Measurements from ENCODE around the gene GM2A.
"Not testable (repeated sequence)": the region's sequence is repeated elsewhere in the genome, so short reads cannot be mapped to it uniquely, and the experiment has no call there.

The GM2A gene

DNA sequence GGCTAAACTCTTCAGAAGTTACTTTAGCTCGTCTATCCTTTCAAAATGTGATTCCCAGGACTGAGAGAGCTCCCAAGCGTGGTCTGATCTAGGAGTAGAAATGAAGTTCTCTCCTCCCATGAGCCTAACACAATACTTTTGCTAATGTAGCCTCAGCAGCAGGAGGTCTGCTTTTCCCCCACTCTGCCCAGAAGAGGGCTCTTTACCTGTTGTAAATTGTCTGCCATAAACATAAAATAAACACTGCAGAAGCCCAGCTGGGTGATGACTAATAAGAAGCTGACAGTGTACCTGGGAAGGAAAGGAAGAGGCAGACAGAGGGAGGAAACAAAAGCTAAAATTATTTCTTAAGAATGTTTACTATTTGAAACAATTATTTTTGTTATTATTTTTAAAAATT is 35.2 kb downstream of the GM2A start:
- DNase-seq (ENCODE audit: low spot score), result no peak

DNA sequence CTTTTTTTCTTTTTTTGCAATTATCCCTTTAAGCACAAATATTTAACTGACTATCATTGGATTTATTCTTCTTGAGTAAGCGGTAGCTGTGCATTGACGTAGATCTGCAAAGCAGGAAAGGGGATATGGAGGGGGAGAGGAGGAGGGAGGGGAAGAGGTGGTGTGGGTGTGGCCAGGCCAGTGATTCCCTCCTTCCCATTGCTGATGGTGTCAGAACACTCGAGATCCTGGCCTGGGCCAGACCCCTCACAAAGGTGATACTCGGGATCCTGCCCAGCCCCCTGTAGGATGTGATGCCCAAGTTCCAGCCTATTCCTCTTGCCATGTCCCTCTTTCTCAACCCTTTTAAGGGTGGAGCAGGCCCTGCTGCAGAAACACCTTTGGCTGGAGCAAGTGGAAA is 40.6 kb downstream of the GM2A start:
- no peak for DNase-seq (ENCODE audit: low spot score)

DNA sequence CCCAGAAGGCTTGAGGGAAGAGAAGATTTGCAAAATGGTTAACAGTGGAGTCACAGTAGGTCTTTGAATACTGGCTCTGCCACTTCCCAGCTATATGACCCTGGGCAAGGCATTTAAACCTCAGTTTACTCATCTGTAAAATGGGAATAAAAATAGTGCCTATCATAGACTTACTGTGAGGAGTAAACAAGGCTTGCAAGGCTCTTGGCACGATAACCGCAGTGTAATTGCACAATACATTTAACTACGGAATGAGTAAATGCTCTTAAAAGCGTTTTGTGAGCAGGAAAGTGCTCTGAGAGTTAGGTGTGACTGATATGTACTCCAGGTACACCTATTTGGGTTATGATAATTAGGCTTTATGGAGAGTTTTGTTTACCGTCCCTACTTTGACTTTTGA is 42.2 kb downstream of the GM2A start:
- DNase-seq (ENCODE audit: low spot score), result no peak

DNA sequence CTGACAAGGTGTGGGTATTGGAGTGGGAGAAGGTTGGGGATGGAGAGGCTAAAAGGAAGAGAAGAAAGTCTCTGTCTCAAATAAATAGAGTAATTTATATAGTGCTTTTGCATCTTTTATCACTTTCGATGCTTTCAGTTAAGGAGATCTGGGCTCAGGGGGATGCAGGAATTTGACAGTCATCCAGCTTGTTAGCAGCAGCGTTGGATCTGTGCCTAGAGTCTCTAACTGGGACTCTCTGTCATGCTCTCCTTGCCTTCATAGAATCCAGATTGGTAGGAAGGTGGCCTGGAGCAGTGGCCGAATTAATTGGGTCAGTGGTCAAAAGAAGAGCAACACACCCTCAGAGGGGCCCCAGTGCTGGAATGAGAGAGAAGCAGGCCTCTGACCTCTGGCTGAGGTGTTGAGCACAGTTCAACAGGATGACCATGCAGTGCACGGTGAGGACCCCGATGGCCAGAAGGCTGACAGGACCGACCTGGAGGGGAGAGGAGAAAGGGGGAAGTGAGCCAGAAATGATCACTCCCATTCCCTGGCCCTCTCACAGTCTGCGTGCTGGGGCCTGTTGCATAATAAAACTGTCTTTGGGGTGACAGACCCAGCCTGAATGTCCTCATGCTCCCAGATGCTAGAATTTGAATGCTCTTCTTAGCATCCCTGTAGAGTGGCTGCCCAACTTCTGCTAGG is 42.9 kb downstream of the GM2A start:
- DNase-seq (ENCODE audit: low spot score), result no peak

DNA sequence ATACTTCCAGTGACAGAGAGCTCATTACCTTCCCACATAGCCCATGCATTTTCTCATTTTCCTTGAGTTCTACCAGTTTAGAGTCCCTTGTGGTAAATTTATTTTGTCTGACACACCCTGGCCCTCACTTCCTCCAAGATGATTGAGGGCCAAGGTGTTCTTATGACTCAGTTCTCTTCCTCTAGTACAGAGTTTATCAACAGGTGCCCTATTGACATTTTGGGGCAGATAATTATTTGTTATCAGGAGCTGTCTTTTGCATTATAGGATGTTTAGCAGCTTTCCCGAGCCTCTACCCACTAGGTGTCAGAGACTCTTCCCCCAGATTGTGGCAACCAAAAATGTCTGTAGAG is 43.5 kb downstream of the GM2A start:
- no peak for DNase-seq (ENCODE audit: low spot score)

DNA sequence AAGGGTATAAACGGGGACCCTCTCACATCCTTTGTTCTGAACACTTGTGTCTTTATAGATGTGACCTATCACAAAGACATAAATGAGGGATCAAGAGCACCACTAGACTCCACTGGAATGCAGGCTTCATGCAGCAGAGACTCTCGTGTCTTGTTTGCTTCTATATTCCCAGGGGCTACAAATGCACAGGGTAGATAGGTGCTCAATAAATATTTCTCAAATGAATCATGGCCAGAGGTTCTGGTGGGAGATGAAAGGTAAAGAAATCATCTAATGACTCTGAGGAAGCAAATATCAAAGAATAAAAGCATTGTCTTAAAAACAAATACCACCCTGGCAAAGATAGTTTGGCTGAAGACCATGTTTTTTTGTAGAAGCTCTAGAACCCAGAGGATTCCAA is 44.0 kb downstream of the GM2A start:
- no peak for DNase-seq (ENCODE audit: low spot score)

DNA sequence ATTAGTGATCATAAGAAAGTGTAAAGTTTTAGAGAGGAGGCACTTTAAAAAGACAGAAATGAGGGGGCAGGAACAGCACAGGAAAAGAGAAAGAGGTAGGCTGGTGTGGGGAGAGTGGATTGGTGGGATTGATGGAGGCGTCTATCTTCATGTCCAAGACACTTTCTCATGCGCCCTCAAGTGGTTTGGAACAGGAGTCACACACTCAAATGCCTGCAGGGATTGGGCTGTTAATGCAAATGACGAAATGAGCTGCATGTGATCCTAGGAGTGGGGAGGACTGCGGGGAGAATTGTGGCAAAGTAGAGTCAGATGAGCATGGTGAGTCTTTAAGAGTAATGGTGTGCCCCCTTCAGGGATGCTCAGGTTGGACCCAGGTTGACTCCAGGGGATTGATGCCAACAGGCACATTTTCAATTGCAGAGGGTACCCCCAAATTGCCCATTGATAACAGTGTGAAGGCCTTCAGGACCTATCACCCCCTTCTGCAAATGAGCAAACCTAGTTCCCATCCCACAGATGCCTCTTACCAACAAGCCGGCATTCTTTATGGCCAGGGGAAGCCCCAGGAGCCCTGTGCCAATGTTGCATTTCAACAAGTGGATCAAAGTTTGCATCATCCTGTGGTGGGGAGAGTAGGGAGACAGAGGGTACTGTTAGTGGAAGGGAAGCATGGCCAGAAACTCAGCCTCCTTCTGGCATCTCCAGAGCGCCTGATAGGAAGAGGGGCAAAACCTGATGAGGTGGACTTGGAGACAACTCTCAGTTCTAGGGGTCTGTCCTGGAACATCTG is 45.3 kb downstream of the GM2A start:
- DNase-seq (ENCODE audit: low spot score), result peak; percentile 45

DNA sequence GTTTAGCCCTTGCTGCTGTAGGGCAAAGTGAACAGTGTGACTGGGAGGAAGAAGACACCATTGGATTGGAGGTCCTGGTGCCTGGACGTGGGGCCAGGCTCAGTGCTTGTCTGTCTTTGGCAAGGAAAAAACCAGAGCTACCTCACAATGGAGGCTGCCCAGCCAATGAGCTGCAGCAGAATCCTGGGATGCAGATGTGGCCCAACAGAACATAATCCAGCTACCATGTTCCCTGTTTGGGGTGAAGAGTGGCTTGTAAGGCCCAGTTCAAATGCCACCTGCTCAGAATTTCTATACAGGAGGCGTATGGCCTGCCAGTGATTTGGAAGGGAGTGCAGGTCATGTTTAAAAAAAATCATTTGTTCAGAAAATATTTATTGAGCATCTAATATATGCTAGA is 50.7 kb downstream of the GM2A start, which contains the start of gene SLC36A3:
Gene SLC36A3, minus strand, starts transcription at position 101 of the 400 bp plus-strand sequence. CDS start 412 bp downstream, outside the sequence.
- no peak for DNase-seq (ENCODE audit: low spot score)

DNA sequence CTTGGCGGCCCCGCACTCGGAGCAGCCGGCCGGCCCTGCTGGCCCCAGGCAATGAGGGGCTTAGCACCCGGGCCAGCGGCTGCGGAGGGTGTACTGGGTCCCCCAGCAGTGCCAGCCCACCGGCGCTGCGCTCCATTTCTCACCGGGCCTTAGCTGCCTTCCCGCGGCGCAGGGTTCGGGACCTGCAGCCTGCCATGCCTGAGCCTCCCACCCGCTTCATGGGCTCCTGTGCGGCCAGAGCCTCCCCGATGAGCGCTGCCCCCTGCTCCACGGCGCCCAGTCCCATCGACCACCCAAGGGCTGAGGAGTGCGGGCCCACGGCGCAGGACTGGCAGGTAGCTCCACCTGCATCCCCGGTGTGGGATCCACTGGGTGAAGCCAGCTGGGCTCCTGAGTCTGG is 56.3 kb downstream of the GM2A start:
- not testable (repeated sequence) for DNase-seq (ENCODE audit: low spot score)

DNA sequence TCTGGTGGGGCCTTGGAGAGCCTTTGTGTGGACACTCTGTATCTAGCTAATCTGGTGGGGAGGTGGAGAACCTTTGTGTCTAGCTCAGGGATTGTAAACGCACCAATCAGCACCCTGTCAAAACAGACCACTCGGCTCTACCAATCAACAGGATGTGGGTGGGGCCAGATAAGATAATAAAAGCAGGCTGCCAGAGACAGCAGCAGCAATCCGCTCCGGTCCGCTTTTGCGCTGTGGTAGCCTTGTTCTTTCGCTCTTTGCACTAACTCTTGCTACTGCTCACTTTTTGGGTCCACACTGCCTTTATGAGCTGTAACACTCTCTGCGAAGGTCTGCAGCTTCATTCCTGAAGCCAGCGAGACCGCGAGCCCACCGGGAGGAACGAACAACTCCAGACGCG is 56.8 kb downstream of the GM2A start:
- not testable (repeated sequence) for DNase-seq (ENCODE audit: low spot score)

DNA sequence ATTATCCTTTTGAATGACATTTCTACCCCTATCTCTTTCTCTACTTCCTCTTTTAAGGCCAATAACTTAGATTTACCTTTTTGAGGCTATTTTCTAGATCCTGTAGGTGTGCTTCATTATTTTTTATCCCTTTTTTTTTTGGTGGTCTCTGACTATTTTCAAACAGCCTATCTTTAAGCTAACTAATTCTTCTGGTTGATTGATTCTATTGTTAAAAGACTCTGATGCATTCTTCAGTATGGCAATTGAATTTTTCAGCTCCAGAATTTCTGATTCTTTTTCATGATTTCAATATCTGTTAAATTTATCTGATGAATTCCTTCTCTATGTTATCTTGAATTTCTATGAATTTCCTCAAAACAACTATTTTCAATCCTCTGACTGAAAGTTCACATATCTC is 57.9 kb downstream of the GM2A start:
- no peak for DNase-seq (ENCODE audit: low spot score)

DNA sequence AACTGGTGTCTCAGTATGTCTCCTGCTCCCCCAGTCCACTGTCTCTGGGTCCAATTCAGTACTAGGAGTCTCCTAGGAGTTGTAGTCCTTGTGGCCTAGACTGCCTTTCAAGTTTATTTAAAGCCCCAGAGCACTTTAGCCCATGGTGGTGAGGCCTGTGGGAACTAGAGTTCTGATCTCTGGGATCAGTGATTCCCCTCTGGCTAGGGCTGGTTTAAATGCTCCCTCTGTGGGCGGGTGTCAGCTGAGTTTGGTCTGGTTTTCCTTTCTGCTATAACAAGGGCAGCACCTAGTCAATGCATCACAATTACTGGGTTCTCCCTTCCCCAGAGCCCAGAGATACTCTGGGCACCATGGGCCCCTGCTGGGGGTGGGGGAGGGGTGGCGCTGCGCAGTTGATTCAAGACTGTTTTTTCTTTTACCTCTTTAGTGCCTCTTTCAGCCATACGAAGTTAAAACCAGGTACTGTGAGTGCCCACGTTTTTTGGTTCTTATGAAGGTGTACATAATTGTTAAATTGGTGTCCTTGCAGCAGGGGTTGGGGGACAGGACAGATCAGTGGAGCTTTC is 59.9 kb downstream of the GM2A start:
- DNase-seq (ENCODE audit: low spot score), result no peak

DNA sequence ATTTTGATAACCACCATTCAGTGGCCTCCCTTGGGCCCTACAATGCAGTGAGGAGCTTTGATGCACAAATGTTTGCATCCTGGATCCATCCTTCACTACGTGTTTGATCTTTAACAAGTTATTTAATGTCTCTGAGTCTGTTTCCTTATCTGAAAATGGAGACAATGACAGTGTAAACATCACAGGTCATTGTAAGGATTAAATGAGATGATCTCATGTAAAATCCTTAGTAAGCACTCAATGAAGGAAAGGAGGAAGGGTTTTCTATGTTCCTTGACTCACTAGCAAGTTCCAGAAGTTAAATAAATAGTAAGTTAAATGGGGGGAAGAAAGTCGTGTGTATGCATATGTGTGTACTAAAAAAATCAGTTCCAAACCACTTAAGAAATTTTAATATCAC is 60.4 kb downstream of the GM2A start:
- DNase-seq (ENCODE audit: low spot score), result no peak

DNA sequence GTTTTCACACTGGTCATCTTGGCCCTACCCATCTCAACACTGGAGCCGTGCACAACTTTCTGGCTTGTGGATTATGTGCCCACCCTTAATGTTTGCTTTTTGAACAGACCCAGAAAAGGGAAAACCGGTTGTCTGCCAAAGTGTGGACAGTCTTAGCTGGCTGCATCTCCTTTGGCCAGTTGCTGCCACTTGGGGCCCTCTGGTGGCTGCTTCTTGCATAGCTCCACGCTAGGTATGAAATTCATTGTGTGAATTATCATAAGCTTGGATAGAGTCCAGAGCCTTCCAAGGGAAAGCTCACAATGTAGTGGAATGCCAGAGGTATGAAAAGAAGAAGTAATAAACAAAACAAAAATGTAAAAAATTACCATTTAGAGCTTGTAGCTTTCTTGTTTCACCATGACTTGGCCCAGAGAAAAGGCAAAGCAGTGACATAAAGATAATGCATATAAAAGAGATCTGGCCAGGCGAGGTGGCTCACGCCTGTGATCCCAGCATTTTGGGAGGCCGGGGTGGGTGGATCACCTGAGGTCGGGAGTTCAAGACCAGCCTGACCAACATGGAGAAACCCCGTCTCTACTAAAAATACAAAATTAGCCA is 63.1 kb downstream of the GM2A start:
- peak; percentile 63 for DNase-seq (ENCODE audit: low spot score)

DNA sequence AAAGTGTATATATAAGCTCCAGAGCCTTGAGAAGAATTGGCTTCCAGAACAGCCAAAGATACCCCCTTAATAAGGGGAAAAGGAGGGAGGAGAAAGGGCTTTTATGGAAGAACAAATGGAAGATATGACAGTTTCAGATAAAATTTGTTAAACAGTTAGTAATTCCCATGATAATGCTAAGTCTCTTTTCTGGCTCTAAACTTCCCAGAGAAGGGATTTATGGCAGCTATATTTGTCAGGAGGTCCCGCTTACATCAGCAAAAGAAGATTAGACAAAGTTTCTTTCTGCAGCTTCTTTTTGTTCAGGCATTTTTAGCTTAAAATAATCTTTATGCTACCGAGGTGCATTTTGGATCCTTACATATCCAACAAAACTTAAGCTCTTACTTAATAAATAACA is 64.9 kb downstream of the GM2A start:
- no peak for DNase-seq (ENCODE audit: low spot score)

DNA sequence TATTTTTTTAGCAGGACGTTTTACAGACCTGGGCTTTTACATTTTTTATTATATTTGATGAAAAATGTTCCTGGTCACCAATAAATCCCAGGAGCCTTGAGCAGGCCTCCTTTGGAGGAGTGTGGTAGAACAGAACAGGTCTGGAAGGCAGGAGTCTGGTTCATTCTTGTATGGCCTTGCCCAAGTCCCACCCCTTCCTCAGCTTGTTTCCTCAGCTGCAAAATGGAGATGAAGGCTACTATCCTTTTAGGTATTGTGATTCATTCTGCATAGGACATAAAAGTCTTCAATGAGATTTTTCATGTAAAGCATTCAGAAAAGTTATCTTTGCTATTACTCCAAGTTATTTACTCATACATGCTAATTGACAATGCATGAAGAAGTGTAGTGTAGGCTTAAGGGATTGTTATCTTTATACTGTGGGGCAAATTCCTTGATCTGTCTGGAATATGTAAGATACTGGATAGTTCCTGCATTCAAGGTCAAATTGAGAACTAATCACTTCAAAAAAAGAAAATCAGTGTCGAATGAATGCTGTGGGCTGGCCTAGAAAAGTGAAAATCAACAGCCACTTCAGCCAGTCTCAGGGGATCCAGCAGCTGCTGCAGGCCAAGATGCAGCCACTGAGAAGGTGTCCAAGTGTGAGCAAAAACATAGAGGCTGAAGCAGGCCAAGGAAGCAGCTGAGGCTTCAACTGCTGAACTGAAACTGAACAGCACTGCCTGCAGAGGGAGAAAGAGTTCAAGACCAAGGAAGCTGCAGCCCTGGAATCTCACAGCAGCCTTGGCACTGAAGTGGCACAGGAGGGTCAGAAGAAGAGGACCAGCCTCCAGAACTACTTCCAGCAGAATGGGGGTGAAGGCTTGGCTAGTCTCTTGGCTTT is 66.1 kb downstream of the GM2A start:
- peak; percentile 13 for DNase-seq (ENCODE audit: low spot score)
